ENCODE data around the gene WNK2. TPM values are rescaled to one million over a fixed set of nuclear protein-coding genes. Genes with fewer than 3 reads are reported as not detected.

The WNK2 gene
- total RNA-seq, 1 experiment from 2014 or later: 69.4 TPM

DNA sequence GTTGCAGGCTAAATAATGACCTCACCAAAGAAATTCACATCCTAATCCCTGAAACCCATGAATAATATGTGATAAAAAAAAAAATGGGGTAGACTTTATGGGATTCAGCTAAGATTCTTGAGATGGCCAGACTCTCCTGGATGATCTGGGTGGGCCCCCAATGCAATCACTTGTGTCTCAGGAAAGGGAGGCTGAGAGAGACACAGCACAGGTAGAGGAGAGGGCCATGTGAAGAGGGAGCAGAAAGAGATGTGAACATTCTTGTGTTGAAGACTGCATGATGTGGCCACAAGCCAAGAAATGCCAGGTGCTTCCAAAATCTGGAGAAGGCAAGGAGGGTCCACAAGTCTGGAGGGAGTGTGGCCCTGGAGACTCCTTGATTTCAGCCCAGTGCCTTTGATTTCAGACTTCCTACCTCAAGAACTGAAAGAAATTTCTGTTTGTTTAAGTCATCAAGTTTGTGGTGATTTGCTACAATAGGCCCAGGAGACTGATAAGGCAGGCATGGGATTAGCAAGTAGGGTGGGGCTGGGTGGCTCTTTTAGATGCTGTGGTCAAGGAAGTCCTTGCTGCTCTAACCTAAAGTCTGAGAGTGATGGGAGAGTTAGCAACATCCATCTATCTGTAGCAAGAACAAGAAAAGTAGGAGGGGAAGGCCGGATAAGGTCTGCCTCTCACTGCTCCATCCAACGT is 180.9 kb downstream of the WNK2 start:
- Mint-ChIP-seq H3K4me1 (peaks cover 0 to 15% of the 10 kb centered on the region in 2 experiments; a peak in 2 of 4 replicates), H3K36me3 (ENCODE audit: insufficient read depth in 1 of 3, low read depth in 3 of 3) (peaks cover 23 to 48% (median 27%) of the 10 kb centered on the region in 3 experiments), H3K9me3 (peaks cover 37 to 39% of the 10 kb centered on the region in 2 experiments), H3K27ac (no peak overlapping the region; a peak in 2 of 7 replicates), H3K27me3 (ENCODE audit: low read depth) (peaks cover 24% of the 10 kb centered on the region), H3K4me3 (no peak overlapping the region)
- Histone ChIP-seq H4K91ac (ENCODE audit: insufficient read length, low read depth, low read length) (no peak overlapping the region), H2BK20ac (ENCODE audit: low read depth, low read length, poor library complexity, severe bottlenecking) (no peak overlapping the region), H3K4me1 (ENCODE audit: insufficient read depth, low read length) (no peaks in the 10 kb centered on the region), H3K23me2 (ENCODE audit: insufficient read length, low read depth, low read length, poor library complexity, severe bottlenecking) (no peaks in the 10 kb centered on the region), H3K4ac (ENCODE audit: low read depth, low read length) (no peak overlapping the region), H2BK12ac (ENCODE audit: insufficient read length, low read depth, low read length) (no peak overlapping the region), H3K79me1 (ENCODE audit: insufficient read depth, low read depth, low read length, poor library complexity, severe bottlenecking) (no peaks in the 10 kb centered on the region), H3K9ac (ENCODE audit: extremely low read depth, insufficient read length, low read length) (no peak overlapping the region), H3K56ac (ENCODE audit: insufficient read length, low read depth, low read length) (no peak overlapping the region), H4K20me1 (ENCODE audit: control insufficient read depth, insufficient read depth, insufficient read length) (no peaks in the 10 kb centered on the region), H3K9me3 (ENCODE audit: control insufficient read depth, low read depth, low read length) (peaks cover 10% of the 10 kb centered on the region), H3K4me2 (ENCODE audit: insufficient read depth, insufficient read length, low read length) (peak overlapping the region; percentile 0), H3K79me2 (ENCODE audit: insufficient read depth, low read length) (no peaks in the 10 kb centered on the region), H4K8ac (replicated peaks; ENCODE audit: insufficient read length, low read depth, low read length) (no peak overlapping the region), H3T11ph (ENCODE audit: low read length) (no peak overlapping the region), H3K27me3 (ENCODE audit: insufficient read depth, low read length) (no peaks in the 10 kb centered on the region; the same call in 1 of the 2 replicates), H2AK5ac (ENCODE audit: insufficient read length, low read length) (no peak overlapping the region), H4K5ac (ENCODE audit: insufficient read length, low read depth, low read length) (no peak overlapping the region), H2BK15ac (ENCODE audit: low read depth, low read length) (no peak overlapping the region), H2BK5ac (ENCODE audit: insufficient read length, low read length) (no peak overlapping the region), H2BK120ac (ENCODE audit: low read depth, low read length, poor library complexity, severe bottlenecking) (no peak overlapping the region), H3K27ac (ENCODE audit: insufficient read length, low read depth, low read length) (no peak overlapping the region), H3K18ac (ENCODE audit: insufficient read length, low read depth, low read length) (no peak overlapping the region), H3K14ac (ENCODE audit: insufficient read depth, low read length) (no peak overlapping the region), H2AFZ (ENCODE audit: low read length) (no peak overlapping the region), H3K23ac (ENCODE audit: insufficient read length, low read depth, low read length) (no peak overlapping the region)
- TF ChIP-seq, protein P1, sequence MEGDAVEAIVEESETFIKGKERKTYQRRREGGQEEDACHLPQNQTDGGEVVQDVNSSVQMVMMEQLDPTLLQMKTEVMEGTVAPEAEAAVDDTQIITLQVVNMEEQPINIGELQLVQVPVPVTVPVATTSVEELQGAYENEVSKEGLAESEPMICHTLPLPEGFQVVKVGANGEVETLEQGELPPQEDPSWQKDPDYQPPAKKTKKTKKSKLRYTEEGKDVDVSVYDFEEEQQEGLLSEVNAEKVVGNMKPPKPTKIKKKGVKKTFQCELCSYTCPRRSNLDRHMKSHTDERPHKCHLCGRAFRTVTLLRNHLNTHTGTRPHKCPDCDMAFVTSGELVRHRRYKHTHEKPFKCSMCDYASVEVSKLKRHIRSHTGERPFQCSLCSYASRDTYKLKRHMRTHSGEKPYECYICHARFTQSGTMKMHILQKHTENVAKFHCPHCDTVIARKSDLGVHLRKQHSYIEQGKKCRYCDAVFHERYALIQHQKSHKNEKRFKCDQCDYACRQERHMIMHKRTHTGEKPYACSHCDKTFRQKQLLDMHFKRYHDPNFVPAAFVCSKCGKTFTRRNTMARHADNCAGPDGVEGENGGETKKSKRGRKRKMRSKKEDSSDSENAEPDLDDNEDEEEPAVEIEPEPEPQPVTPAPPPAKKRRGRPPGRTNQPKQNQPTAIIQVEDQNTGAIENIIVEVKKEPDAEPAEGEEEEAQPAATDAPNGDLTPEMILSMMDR (conservative IDR thresholded peaks at IDR 0.05): no peak
- no CpG with 5 or more reads among the region's 2 CpGs for WGBS (ENCODE audit: extremely low coverage, insufficient read length, low lambda C conversion rate)
- peak; percentile 48 for DNase-seq

All from H9 (cell line).